GM21515 (cell line): ENCODE results near the gene CACNG7.

Source experiments
- ATAC-seq: cut with Tn5 transposase; IDR thresholded peaks from one replicate; pipeline ENCODE4 v1.9.1; 2021; ENCODE audit not compliant: unreplicated experiment

CACNG7 gene

DNA sequence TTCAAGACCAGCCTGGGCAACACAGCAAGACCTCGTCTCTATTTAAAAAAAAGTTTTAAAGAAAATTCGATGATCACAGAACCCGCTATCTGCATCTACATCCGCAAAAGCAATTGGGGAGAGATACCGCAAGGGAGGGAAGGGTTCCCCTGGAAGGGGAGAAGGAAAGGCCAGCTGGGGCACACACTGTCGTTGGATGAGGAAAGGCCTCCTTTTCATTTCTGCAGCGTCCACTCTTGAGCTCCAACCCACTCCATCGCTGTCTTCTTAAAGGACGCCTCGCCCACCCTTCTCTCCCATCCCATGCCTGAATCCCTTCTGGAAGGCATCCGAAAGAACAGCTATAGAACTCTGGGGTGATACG is 30.3 kb upstream of the CACNG7 start:
- no peak for ATAC-seq

DNA sequence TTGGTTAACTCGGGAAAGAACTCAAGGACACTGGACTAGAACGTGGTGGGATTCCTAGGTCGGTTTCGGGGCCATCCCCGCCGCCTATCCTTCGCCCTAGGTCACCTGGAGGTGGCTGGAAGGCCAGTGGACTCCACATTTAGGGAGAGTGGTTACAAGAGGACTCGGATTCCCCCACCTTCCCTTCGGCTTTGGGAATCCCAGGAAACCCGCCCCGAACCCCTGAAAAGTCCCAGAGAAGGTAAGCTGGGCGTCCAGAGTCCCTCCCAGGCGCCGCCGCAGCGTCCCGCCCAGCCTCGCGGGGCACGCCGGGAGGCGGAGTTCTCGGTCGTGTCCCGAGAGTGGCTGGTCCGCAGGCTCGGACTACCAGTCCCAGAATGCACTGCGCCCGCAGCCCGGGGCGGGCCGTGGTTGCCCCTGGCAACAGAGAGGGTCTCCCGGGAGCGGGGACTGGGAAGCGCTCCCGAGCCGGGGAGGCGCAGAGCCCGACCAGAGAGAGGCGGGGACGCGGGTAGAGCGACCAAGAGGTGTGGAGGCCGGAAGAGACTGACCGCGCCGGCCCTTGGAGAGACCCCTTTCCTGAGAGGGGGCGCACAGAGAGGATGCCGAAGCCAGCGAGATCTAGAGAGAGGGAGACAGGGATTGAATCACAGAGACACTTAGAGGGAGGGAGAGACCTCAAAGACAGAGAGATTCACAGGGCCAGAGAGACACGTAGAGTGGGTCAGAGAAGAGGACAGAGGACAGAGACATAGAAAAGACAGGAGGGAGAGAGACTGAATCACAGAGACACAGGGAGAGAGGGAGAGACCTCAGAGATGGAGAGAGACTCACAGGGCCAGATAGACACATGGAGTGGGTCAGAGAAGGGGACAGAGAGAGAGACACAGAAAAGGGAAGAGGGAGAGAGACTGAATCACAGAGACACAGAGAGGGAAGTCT is 29.7 kb upstream of the CACNG7 start:
- ATAC-seq: peak; percentile 75

GRCh38 chr19:53880711-53881481 is 28.2 kb upstream of the CACNG7 start:
- ATAC-seq: no peak

- ATAC-seq: no peak
Observed at GRCh38 chr19:53881482-53882390, 27.3 kb upstream of the CACNG7 start, which contains the start of gene PRKCG. Gene PRKCG (plus strand): TSS chr19:53882197. CDS start chr19:53882495, 298 bp downstream.

DNA sequence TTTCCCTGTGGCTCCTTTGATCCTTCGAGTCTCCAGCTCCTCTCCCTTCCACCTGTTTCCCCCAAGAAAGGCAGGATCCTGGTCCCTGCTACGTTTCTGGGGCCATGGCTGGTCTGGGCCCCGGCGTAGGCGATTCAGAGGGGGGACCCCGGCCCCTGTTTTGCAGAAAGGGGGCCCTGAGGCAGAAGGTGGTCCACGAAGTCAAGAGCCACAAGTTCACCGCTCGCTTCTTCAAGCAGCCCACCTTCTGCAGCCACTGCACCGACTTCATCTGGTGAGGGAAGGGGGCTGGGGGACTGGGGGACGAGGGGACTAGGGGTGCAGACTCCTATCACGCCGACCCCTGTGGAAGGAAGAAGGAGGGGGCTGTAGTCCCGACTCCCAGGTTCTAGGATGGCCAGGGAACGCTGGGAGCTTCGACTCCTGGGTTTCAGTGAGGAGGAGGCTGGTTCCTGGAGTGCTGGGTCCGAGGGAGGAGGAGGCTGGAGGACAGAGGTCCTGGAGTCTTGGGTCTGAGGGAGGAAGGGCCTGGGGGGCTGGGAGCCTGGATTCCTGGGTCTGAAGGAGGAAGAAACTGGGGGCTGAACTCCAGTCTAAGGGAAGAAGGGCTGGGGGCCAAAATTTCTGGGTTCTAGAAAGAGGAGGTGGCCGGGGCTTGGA is 26.6 kb upstream of the CACNG7 start:
- ATAC-seq: no peak

DNA sequence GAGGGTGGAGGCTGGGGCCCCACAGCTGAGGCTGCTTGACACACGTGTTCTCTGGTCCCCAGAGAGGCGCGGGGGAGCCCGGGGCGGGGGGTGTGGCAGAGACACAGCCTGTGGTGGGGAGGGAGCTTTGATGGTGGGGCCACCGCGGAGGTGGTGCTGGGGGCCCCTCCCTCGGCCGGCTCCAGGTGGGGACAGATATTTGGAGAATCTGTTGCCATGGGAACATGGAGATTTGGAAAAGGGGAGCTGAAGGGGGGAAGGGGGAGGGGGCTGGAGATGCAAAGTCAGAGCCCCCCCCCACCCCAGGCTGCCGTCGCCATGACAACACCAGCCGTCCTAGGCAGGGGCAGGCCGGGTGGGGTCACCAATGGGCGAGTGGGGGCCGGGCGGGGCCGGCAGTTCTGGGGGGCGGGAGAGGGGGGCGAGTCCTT is 25.8 kb upstream of the CACNG7 start:
- no peak for ATAC-seq

DNA sequence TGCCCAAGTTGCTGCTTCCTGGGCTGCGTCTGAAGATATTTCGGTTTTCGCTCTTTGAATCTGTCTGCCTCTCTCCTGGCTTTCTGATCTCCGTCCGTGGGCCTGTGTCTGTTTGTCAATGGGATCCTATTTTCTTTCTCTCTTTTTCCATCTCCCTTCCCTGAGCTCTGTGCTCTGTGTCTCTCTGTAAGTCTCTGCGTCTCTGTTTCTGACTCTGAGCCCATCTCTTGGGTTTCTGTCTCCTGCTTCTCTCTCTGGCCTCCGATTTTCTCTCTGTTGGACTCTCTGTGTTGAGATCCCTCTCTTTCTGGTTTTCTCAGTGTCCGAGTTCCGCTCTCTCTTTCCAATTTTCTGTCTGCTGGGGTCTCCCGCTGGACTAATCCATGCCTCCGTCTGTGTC is 25.3 kb upstream of the CACNG7 start:
- ATAC-seq: no peak

- ATAC-seq: no peak
Observed at GRCh38 chr19:53884256-53884655, 24.8 kb upstream of the CACNG7 start.

DNA sequence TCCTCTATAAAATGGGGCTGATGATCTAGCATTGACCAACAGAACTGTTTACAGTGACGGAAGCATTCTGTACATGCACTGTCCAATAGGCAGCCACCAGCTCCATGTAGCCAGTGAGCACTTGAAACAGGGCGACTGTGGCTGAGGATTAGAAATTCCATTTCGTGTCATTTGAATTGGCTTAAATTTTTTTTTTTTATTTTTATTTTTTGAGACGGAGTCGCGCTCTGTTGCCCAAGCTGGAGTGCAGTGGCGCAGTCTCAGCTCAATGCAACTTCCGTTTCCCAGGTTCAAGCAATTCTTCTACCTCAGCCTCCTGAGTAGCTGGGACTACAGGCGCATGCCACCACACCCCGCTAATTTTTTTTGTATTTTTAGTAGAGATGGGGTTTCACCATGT is 24.0 kb upstream of the CACNG7 start:
- no peak for ATAC-seq

- no peak for ATAC-seq
Observed at GRCh38 chr19:53892301-53892980, 16.6 kb upstream of the CACNG7 start.

- no peak for ATAC-seq
Observed at GRCh38 chr19:53892981-53893325, 16.1 kb upstream of the CACNG7 start.

GRCh38 chr19:53894707-53895106 is 14.4 kb upstream of the CACNG7 start:
- ATAC-seq: no peak

DNA sequence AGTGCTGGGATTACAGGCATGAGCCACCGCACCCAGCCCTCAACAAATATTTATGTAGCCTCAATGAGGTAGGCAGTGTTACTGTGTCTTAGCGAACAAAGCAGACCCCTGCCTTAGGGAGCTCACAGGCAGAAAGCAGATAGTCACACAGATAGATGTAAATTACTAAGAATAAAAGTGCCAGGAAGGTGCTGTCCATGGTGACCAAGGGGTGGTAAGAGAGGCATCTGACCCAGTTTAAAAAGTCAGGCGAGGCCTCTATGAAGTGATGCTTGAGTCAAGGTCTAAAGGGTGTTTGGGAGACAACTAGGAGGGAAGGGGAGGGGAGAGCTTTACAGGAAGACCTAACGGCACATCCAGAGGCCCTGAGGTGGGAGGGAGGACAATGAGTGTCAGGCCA is 12.4 kb upstream of the CACNG7 start:
- ATAC-seq: no peak

DNA sequence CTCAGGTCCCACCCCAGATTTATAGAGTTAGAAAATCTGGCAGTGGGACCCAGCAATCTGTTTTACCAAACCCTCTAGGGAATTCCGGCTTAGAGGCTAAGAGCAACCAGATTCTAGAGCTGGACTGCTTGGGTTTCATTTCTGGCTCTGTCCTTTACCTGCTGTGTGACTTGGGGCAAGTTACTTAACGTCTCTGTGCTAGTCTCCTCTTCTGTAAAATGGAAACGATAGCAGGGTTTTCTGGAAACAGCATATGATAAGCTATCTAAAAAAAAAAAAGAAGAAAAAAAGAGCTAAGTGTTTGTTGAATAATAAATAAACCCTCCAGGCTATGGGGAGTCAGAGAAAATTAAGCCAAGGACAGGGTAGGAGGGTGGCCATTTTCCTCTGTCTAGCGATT is 11.6 kb upstream of the CACNG7 start:
- no peak for ATAC-seq

GRCh38 chr19:53898166-53898565 is 10.9 kb upstream of the CACNG7 start:
- no peak for ATAC-seq

DNA sequence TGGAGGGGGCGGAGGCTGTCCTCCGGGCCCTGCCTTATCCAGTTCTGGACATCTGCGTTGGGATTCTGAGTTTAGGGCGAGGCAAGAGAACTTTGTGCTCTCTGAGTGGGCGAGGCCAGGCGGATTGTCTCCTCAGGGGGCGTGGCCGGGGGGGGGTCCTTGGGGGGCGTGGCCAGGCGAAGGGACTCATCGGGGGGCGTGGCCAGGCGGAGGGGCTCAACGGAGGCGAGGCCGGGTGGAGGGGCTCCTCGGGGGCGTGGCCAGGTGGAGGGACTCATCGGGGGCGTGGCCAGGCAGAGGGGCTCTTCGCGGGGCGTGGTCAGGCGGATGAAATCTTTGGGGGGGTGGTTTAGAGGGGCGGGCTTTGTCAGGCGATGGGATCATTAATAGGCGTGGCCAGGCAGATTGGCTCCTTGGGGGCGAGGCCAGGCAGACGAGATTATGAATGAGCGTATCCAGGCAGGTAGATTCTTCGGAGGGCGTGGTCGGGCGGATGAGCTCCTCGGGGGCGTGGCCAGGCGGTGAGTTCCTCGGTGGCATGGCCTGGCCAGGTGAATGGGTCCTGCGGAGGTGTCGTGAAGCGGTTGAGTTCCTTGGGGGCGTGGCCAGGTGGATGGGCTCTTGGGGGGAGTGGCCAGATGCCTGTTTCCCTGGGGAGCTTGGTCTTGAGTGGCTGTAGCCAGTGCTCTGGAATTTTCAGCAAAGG is 10.3 kb upstream of the CACNG7 start:
- ATAC-seq: no peak

DNA sequence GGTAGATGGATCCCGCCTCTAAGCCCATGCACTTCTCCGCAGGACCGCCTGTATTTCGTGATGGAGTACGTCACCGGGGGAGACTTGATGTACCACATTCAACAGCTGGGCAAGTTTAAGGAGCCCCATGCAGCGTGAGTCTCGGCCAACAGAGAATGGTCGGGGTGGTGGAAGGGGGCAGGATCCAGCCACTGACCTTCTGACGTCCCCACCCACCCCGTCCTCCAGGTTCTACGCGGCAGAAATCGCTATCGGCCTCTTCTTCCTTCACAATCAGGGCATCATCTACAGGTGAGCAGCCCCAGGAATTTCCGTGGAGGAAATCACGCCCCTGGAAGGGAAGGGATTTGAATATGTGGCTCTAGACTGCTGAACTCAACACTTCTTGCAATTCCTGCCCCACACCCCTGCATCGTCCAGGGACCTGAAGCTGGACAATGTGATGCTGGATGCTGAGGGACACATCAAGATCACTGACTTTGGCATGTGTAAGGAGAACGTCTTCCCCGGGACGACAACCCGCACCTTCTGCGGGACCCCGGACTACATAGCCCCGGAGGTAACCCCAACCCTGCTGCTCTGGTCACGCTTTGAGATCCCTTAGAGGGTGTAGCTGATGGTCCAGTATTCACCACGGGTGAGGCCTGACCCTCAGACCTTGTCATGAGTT is 8.8 kb upstream of the CACNG7 start:
- ATAC-seq: no peak

DNA sequence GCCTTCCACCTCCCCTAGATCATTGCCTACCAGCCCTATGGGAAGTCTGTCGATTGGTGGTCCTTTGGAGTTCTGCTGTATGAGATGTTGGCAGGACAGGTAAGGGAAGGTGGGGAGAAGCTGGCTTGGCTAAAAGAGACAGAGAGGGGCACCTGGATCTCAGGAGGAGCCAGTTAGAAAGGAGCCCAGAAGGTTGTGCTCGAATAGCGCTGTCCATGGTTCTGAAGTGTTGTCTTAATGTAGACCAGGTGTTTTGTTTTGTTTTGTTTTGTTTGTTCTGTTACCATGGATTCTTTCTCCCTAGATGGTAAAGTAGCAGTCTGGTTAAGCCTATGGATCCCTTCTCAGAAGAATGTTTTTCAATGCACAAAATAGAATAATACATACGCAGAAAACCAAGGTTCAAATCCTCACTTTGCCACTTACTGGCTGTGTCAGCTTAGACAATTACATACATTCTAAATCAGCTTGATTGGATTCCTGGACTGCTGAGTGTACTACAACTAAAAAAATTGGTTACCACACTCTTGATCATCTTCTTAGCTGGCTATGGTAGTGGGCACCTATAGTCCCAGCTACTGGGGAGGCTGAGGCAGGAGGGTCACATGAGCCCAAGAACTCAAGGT is 5.9 kb upstream of the CACNG7 start:
- no peak for ATAC-seq
